Posterior vena cava (tissue), 2 donors: ENCODE results near the gene ZKSCAN1. TPM values are rescaled to one million over a fixed set of nuclear protein-coding genes. Genes with fewer than 3 reads are reported as not detected.

Experiments
- DNase-seq: peaks from one replicate; pipeline ENCODE4 v3.0.0-alpha.2; 2020; ENCODE audit warnings: low spot score
- intact Hi-C, 2 donors: fragments of 100-400 bp; cut with DNase I; formaldehyde crosslinking; loops; one replicate each; pipeline versions ENCODE4 v1.14.1 to v1.14.2; 2022 to 2023
- total RNA-seq, 2 donors: library from RNA; stranded (reverse); fragmentation: NEBNext Ultra II Directional; extraction: Animal tissue kit (Norgen Biotek cat#: 25700); gene quantifications; one replicate each; pipeline ENCODE4 v1.2.1, GENCODE V29; 2021
- donor health status: DM: yes; HTN: yes; CAD: no.
- donor health status: DM: yes; HTN: yes; CAD: no.

Gene ZKSCAN1
- total RNA-seq, 2 donors from 2014 or later = 47.4 to 53.1 TPM

DNA sequence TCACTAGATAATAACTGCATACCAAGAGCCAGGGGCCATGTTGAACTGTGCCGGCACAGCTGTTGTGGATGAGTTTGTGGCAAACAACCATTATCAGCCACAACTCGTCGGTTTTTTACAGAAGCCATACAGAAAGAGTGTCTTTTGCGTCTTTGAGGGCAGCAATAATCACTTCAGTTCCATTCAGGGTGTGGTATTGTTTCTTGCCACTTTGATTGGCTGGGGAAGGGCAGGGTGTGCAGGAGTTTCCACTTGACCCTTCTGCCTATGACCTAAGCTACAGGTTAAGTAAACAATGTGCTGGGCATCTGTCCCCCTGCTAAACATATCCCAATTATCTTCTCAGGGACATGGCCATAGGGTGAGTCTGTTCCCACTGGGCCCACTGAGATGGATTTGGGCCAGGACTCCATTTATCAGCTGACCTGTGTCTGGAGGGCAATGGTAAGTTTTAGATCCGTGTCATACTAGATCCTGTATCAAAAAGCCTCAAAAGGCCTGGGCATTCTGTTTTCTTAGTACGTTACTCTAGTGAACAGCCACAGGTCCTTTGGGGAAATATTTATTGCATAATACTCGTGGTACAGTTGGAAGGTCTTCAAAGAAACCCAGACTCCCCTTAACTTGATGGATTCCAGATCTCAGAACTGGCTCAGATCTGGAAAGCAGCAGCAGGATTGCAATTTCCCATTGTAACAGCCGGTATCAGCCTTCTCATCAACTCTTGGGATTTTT lies 50.2 kb downstream of the ZKSCAN1 start:
- intact Hi-C loops = loop anchor here in 1 of 2 donors (10.0 kb wide), 1 partner anchor 1319 kb away; no protein-coding TSS in a partner anchor
- no peak for DNase-seq

DNA sequence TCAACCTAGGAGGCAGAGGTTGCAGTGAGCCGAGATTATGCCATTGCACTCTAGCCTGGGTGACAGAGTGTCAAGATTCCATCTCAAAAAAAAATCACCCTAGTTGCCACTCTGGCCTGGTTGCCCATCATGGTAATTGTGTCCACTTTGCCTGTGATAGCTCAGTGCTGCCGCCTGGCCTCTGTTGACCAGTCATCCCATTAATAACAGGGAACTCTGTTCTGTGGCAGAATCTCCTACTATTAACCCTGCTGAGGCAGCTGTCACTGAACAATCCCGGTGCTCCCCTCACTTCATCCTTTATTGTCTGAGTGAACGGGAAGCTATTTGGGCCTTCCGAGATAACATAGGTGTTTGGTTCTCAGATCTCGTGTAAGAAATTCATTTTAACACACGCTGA lies 51.6 kb downstream of the ZKSCAN1 start:
- intact Hi-C loops = loop anchor here in 1 of 2 donors (10.0 kb wide), 1 partner anchor 1318 kb away; no protein-coding TSS in a partner anchor
- DNase-seq = no peak

DNA sequence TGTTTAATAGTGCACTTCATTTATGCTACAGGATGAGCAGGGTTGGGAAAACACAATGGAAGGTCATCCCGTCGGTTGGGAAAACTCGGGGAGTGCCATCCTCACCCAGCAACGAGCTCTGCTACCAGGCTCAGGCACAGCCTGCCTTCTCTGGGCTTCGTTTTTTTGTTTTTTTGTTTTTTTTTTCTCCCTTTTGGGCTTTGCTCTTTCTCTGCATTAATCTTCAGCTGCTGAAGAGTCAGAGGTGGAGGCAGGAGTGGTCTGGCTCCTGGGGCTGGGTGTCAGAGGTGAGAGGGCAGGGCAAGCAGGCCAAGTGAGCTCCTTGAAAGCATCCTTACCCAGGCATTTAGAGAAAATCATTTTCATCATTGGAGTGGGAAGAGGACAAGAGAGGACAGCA lies 54.6 kb downstream of the ZKSCAN1 start:
- intact Hi-C loops = loop anchor here in 1 of 2 donors (10.0 kb wide), 1 partner anchor 1315 kb away; no protein-coding TSS in a partner anchor
- no peak for DNase-seq

DNA sequence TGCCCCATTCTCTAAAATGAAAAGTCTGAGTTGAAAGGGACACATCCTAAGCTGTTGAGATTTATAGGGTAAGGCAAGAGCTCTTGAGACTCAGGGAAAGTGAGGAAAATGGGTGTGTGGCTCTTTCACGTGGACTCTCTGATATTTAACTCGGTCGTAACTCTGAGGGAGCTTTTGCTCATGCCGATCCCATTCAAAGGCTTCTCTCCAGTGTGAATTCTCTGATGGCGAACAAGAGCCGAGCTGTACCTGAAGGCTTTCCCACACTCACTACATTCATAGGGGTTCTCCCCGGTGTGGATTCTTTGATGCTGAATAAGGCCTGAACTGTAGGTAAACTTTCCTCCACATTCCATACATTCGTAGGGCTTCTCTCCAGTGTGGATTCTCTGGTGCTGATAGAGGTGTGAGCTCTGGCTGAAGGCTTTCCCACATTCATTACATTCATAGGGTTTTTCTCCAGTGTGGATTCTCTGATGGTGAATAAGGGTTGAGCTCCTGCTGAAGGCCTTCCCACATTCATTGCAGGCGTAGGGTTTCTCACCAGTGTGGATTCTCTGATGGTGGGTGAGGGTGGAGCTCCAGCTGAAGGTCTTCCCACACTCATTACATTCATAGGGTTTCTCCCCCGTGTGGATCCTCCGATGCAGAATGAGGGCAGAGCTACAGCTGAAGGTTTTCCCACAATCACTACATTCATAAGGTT lies 55.8 kb downstream of the ZKSCAN1 start:
- intact Hi-C loops = no loop called here
- DNase-seq = no peak

DNA sequence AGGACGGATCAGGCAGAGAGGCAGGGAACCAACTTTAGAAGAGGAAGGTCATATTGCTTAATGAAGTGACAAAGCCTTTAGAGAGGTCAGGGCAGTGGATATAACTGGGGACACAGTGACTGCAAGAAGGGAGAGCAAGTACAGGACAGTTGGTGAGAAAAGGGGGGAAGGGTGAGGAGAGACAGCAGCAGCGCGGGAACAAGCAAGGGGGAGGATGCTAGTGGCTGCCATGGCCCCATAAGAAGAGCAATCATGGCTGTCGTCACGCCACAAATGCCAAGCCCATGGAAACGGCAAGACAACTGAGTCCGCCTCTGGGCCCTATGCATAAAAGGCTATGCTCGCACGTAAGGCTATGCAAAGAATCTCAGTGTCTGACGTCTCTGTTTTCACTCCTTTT lies 57.1 kb downstream of the ZKSCAN1 start:
- intact Hi-C loops = no loop called here
- DNase-seq = no peak

DNA sequence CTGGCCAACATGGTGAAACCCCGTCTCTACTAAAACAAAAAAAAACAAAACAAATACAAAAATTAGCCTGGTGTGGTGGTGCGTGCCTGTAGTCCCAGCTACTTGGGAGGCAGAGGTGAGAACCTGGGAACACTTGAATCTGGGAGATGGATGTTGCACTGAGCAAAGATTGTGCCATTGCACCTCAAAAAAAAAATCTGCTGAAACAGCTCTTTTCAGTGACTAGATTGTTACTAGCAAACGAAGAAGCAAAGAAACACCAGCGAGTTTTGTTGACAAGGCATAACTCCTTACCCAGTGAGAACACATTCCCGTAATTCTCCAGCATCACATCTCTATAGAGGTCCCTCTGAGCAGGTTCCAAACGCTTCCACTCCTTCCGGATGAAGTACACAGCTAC lies 59.4 kb downstream of the ZKSCAN1 start:
- intact Hi-C loops = no loop called here

DNA sequence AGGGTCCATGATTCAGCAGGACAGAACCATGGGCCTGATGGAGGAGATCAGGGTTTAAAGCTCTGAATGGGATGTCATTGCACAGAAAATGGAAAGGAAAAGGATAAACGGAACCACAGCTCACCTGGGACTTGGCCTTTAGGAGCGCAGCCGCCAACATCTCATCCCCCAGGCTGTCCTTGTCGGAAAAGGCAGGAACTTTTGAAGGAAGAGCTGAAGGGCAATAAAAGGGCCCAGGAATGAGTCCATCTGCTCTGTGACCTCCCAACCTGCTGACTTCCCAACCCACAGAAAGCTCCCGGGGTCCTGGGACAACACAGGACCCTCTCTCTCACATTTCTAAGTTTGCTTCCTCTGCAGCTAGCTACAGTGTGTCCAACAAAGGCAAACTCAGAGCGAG lies 60.0 kb downstream of the ZKSCAN1 start:
- DNase-seq = no peak
- intact Hi-C loops = no loop called here

More for the DNA sequence above, 59.4 kb downstream of the ZKSCAN1 start:
- DNase-seq = no peak

DNA sequence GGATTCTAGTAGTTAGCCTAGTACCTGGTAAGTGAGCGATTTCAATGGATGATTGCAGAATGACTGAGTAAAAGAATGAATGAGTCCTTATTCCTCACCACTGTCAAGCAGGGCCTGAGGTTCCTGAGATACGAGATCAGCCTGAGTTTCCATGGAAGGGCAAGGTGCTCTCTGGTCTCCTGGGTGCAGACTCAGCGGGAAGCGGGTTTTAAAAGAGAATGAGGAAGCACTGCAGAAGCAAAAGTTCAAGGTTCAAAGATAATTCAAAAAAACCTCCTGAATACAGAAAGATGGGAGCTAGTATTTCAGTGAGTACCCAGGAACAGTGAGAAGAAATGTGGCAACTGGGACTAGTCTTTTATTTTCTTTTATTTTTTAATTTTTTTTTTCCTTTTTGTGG lies 61.8 kb downstream of the ZKSCAN1 start:
- intact Hi-C loops = no loop called here
- no peak for DNase-seq

DNA sequence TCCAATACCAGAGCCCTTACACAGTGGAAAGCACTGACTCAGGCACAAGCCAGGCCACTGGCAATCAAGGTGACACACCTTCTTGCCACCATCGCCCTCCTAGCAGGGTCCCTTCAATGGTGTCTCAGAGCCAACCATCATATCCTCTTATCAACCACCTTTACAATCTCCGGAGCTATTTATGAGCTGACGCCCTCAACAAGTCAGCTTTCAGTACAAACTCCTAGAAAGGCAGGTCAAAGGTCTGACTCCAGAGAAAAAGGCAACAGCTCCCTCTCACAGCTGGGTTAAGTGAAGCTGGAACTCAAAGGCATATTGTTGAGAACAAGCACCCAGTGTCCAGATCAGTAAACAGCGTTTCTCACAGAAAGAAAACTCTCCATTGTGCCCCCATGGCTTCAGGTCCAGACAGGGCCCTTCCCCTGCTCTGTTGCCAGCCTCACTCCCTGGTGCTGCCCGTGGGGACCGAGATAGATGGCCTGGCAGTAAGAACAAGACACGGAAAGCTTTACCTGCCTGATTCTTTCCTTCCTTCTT lies 63.7 kb downstream of the ZKSCAN1 start:
- no peak for DNase-seq

DNA sequence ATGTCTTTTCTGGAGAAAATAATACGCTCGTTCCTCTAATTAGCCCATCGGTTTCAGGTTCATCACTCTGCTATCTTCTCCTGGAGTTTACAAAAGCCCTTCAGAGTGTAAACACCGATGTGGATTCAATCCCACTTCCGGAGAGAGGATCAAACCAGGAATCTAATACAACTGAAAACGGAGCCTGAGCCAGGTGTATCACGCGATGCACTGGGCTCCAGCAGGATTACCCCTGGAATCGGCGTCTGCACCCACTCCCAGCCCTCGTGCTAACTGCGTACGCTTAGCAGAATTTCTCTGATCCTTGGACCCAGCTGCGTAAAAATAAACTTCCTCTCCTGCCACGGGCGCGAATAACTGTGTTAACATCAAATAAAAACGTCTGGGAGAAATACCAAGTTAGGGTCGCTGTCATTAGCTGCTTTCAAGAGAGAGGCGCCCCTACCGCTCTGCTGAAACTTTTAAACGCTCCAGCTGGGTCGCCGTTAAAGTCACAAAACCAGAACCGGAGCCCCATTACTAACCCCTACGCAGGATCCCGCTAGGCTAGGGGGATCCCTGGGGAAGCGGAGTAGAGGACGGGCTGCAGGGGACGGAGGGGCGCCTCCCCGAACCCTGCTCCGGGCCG lies 65.6 kb downstream of the ZKSCAN1 start:
- intact Hi-C loops = loop anchor here in 1 of 2 donors (2.0 kb wide), 1 partner anchor 30 kb away; no protein-coding TSS in a partner anchor
- DNase-seq = no peak

More for the DNA sequence above, 63.7 kb downstream of the ZKSCAN1 start:
- intact Hi-C loops = no loop called here

DNA sequence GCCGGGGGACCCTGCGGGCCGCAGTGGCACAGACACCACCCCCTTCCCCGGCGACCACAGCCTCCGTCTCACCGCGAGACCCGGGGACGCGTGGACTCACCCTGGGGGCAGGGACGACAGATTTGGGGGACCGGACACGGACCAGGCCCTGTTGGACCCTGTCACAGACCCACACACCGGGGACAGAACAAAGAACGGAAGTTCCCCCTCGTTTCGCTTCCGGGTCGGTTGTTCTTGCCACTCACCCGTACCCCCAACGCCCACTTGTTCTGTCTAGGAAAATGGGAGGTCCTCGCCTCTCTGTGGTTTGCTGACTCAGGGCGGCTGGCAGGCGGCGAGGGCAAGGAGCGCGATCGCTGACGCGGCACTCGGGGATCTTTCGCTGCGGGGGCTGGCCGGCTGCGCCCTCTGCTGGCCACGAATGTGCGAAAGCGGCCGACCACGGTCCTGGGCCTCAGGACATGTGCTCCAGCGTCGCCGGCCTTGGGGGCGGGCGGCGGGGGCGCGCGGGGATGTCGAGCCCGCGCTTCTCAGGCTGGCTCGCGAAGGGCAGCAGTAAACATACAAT lies 66.2 kb downstream of the ZKSCAN1 start, which contains the start of gene ZNF3:
ZNF3 (minus strand) TSS at position 189 of the 568 bp plus-strand sequence. CDS start 4,366 bp downstream, outside the sequence.
- intact Hi-C loops = loop anchor here in 1 of 2 donors (2.0 kb wide), 1 partner anchor 31 kb away; no protein-coding TSS in a partner anchor
- peak; percentile 100 for DNase-seq

DNA sequence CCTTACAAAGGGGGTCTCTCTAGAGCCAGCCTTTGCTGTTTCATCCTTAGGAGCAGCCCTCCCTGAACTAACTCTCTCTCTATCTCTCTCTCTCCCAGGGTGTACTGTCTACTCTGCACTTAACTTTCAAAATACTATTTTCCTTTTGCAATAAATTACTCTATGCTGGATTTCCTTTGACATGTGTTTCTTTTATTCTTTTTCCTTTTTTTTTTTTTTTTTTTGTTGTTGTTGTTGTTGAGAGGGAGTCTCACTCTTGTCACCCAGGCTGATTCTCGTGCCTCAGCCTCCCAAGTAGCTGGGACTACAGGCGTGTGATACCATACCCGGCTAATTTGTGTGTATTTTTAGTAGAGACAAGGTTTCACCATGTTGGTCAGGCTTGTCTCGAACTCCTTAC lies 67.6 kb downstream of the ZKSCAN1 start:
- intact Hi-C loops = no loop called here
- DNase-seq = no peak

DNA sequence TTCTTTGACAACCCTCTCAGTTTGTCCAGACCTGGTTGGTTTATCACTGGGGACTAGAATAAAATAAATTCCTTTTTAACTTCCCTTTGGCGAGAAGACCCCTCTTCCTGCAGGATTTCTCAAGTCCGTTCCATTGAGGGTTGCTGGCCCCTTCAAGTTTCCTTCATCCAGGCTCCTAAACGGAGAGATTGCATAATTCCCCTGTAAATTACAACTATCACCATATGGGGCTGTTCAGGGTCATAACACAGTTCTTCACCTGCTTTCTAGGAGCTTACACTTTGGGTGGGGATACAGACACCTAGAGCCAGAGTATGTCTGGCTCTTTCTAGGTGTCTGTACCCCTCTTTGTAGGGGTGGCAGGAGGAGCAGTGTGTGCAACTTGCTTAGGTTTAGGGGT lies 70.1 kb downstream of the ZKSCAN1 start:
- intact Hi-C loops = no loop called here
- no peak for DNase-seq

DNA sequence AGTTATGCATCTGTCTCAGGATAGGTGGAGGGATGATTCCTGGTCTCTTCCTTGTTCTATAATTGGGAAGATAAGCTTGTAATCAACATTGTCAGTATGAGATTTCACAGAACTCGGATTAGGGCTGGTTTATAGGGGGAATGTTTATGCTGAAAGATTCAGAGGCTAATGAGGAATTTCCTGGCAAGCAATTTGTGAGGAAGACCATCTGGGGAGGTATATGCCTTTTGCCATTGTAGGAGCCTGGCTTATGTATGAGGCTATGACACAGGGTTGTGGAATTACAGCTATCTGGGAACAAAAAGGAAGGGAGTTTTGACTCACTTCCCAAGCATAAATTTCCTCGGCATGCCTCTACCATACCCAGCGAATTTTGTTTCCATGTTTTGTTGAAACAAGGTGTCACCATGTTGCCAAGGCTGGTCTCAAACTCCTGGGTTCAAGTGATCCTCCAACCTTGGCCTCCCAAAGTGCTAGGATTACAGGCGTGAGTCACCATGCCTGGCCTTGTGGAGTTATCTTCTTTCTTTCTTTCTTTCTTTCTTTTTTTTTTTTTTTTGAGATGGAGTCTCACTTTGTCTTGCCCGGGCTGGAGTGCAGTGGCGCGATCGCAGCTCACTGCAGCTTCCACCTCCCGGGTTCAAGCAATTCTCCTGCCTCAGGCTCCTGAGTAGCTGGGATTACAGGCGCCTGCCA lies 71.8 kb downstream of the ZKSCAN1 start:
- intact Hi-C loops = no loop called here
- DNase-seq = no peak

DNA sequence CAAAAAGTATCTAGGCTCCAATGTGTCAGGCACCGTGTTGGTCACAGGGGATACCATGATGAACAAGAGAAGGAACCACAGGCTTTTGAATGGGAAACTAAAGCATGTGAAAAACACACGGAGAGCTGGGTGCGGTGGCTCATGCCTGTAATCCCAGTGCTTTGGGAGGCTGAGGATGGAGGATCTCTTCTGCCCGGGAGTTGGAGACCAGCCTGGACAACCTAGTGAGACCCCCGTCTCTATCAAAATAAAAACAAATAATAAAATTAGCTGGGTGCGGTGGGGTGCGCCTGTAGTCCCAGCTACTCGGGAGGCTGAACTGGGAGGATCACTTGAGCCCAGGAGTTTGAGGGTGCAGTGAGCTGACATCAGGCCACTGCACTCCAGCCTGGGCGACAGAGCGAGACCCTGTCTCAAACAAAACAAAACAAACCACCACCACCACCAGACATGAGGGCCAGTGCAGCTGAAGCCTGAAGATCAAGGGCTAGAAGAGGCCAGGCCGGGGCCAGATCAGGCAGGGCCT lies 72.8 kb downstream of the ZKSCAN1 start:
- intact Hi-C loops = no loop called here
- DNase-seq = no peak

DNA sequence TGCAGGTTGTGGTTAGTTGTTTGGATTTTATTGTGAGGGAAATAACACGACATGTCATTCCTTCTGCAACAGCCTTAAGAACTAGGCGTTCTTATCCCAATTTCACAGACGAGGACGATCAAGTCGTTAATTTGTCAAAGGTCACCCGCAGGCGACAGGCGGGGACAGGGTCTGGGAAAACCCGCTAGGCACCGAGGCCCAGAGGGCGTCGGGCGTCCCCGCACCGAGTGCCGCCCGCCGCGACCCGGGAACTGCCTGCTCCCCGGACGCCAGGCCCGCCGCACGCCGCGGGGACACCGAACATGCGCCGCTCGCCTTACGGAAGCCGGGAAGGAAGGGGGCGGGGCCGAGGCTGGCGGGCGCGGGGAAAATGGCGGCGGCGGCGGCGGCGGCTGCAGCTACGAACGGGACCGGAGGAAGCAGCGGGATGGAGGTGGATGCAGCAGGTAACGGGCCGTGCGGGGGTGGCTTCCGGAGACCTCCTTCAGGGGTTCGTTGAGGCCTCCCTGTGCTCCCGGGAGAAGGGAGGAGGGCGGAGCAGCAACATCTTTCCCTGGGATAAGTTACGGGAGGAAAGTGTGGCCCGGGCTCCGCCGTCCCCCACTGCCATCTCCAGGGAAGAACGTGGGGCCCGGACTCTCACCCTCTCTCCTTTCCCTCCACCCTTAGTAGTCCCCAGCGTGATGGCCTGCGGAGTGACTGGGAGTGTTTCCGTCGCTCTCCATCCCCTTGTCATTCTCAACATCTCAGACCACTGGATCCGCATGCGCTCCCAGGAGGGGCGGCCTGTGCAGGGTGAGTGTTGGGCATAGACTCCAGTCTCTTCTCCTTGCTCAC lies 73.4 kb downstream of the ZKSCAN1 start, which contains the start of gene COPS6:
COPS6 (plus strand) TSS at position 349 of the 837 bp plus-strand sequence; CDS start at position 371, 22 bp downstream.
- intact Hi-C loops = no loop called here
- peak; percentile 95 for DNase-seq

DNA sequence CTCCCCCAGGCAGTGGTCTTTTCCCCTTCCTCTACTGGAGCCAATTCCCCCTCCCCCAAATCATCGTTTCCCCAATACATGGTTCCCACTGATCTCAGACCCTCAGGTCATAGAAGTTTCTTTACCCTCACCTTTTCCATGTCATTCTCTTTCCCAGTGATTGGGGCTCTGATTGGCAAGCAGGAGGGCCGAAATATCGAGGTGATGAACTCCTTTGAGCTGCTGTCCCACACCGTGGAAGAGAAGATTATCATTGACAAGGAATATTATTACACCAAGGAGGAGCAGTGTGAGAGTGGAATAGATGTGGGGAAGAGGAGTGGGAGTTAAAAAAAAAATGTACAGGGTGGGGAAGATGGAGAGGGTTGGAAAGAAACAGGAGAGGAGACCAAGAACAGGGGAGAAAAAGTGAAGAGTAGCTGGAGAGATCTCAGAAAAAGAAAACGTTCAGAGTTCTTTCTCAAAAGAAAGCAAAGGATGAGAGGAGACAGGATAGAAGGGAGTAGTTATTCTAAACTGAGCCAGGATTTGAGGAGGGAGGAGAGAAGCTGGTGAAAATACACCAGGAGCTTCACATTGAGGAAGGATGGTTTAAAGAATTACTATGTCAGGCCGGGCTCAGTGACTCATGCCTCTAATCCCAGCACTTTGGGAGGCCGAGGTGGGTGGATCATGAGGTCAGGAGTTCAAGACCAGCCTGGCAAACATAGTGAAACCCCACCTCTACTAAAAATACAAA lies 74.2 kb downstream of the ZKSCAN1 start:
- intact Hi-C loops = no loop called here
- DNase-seq = no peak
